Activated naive CD4-positive, alpha-beta T cell treated with anti-CD3 and anti-CD28 coated beads, Interleukin-2, amount 10 ng/mL, durations not matched to agents 7 days and 5 days (primary cell): Measurements from ENCODE around the gene PSTPIP1.

Experiments used
- CTCF ChIA-PET: fragments of 350-600 bp; sonication (Branson Sonifier 250); formaldehyde crosslinking; loops from one replicate; lab custom pipeline; 2021; ENCODE audit warnings: antibody characterized with exemption; lab: Charles Lee
- DNase-seq: peaks from one replicate; pipeline ENCODE4 v3.0.0-alpha.2; 2020
- H3K27ac Mint-ChIP-seq: one replicate; pipeline ENCODE4 v1.8.0; 2021; ENCODE audit warnings: mild to moderate bottlenecking, moderate library complexity, mixed read lengths
- H3K27me3 Mint-ChIP-seq: one replicate; pipeline ENCODE4 v1.8.0; 2021; ENCODE audit warnings: mild to moderate bottlenecking, mixed read lengths
- H3K36me3 Mint-ChIP-seq: one replicate; pipeline ENCODE4 v1.8.0; 2021; ENCODE audit warnings: mixed read lengths
- H3K4me1 Mint-ChIP-seq: one replicate; pipeline ENCODE4 v1.8.0; 2021; ENCODE audit warnings: mixed read lengths
- H3K4me3 Mint-ChIP-seq: one replicate; pipeline ENCODE4 v1.8.0; 2021; ENCODE audit warnings: mild to moderate bottlenecking, moderate library complexity, mixed read lengths
- H3K9me3 Mint-ChIP-seq: one replicate; pipeline ENCODE4 v1.8.0; 2021; ENCODE audit warnings: mixed read lengths

PSTPIP1 gene

DNA sequence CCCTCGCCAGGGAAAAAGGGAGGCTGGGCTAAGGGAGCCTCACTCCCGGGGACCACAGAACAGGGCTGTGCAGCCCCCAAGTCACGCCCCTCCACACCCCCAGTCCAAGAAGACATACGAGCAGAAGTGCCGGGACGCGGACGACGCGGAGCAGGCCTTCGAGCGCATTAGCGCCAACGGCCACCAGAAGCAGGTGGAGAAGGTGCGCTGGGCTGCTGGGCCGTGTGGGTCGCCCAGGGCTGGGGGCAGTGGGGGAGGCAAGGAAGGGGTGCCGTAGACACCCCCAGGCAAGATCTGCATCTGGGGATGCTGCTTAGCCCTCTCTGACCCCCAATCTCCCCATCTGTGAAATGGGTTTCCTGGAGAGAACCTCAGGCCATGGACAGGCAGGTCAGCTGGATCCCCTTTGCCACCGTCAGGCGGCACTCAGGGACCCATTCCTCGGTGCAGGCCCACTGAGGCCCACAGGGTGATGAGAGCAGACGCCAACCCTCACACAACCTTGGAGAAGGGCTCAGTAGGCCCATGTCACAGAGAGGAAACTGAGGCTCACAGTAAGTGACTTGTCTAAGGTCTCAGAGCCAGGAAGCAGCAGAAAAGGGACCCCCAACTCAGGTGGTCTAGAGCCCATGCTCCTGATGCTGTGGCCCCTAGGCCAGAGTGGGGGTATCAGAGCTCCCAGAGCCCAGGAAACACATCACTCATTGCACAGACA lies 33.7 kb downstream of the PSTPIP1 start:
- no peaks in the 10 kb centered on the region for H3K27me3 Mint-ChIP-seq
- no peak overlapping the region for H3K4me3 Mint-ChIP-seq
- DNase-seq = peak; percentile 11
- H3K4me1 Mint-ChIP-seq = peaks cover 15% of the 10 kb centered on the region
- CTCF ChIA-PET = interaction anchor here (6.9 kb wide), 1 partner anchor 54 kb away, joined by 82 read pairs; no protein-coding TSS in a partner anchor
- H3K9me3 Mint-ChIP-seq = no peaks in the 10 kb centered on the region
- H3K36me3 Mint-ChIP-seq = peaks cover 56% of the 10 kb centered on the region
- no peak overlapping the region for H3K27ac Mint-ChIP-seq

DNA sequence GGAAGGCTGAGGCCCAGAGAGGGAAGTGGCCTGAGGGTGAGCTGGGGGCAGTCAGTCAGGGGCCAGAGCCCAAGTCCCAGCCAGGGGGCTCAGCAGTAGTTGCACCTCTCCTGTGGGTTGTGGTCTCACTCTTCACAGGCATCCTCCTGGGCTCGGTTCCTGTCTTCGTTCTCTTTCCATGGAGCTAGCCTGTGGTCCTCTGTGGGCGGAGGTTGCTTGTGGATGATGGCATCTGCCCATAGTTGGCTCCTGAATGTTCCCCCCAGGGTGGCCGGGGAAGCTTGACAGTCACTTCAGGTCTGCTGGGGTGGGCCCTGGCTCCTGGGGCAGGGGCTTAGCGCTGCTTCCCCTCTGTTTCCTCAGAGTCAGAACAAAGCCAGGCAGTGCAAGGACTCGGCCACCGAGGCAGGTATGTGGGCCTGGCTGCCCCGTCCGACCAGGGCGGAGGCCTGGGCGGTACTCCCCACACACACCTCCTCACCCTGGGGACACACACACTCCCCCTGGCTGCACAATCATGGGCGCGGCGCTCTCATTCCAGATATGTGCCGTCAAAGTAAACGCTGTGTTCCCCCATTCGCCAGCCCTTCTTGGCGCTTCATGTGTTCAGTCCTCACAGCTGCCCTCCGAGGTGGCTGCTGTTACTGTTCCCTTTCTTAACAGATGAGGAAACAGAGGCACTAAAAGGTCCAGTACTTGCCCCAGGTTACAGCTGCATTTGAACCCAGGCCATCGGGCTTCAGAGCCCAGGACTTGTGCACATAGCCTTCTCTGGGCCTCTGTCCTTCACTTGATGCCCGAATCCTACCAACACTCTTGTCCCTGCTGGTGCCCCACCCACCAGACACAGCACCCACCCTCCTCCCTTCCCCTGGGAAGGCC lies 34.5 kb downstream of the PSTPIP1 start:
- H3K4me1 Mint-ChIP-seq = peaks cover 7% of the 10 kb centered on the region
- CTCF ChIA-PET = interaction anchor here (6.9 kb wide), 1 partner anchor 54 kb away, joined by 82 read pairs; no protein-coding TSS in a partner anchor
- peaks cover 57% of the 10 kb centered on the region for H3K36me3 Mint-ChIP-seq
- DNase-seq = peak; percentile 18
- H3K27me3 Mint-ChIP-seq = no peaks in the 10 kb centered on the region
- H3K27ac Mint-ChIP-seq = no peak overlapping the region
- no peak overlapping the region for H3K4me3 Mint-ChIP-seq
- H3K9me3 Mint-ChIP-seq = peaks cover under 1% of the 10 kb centered on the region

DNA sequence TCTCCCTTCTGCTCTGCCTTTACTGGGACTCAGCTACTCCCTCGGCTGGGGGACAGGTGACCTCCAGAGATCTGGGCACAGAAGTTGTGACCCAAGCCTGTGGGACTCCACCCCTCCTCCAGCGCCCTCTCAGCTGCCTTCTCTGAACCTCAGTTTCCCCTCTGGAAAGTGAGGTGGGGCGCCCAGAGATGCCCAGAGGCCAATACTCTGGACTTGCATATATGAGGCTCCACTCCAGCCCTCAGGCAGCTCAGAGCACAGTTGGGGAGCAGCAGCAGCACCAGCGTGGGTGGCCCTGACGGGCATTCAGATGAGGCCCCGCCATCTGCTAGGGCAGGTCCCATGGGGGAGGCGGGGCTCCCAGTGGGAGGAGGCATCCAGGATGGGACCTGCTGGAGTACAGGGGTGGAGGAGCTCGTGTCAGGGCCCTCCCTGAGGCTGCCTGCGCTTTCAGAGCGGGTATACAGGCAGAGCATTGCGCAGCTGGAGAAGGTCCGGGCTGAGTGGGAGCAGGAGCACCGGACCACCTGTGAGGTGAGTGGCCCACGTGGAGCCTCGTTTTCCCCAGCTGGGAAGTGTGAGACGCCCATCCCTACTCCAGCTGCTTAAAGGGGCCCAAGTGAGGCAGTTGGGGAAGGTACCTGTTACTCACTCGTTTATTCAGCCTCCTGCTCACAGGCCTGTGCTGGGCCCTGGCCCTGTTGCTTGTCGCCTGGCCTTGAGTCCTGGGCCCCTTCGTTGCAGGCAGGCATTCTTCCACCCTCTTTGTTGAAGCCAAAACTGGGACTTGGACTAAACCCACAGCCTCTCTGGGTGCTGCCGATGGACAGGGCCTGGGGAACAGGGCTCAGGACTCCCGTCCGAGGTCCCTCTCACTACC lies 35.4 kb downstream of the PSTPIP1 start:
- Mint-ChIP-seq H3K27ac (peak overlapping the region; percentile 28), H3K4me1 (peaks cover 7% of the 10 kb centered on the region), H3K9me3 (peaks cover 4% of the 10 kb centered on the region), H3K4me3 (no peak overlapping the region), H3K27me3 (no peaks in the 10 kb centered on the region), H3K36me3 (peaks cover 62% of the 10 kb centered on the region)
- peak; percentile 18 for DNase-seq
- CTCF ChIA-PET = interaction anchor here (1.2 to 6.9 kb wide), 3 partner anchors 42 to 514 kb away, joined by 4 to 82 read pairs (median 9); no protein-coding TSS in a partner anchor

DNA sequence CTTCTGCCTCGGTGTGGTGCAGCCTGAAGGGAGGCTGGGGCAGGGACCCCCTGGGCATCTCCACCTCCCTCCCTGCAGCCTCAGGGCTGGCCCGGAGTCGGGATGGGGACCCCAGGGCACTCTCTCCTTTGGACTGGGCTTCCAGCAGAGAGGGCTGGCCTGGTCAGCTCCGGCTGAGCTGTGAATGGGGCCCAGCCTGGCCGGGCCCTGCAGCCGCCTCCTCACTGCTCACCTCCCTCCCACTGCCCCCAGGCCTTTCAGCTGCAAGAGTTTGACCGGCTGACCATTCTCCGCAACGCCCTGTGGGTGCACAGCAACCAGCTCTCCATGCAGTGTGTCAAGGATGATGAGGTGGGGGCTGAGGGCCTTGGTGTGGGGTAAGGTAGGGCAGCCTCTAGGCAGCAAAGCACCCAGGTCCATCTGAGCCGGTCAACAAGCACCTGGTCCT lies 36.0 kb downstream of the PSTPIP1 start:
- Mint-ChIP-seq H3K4me3 (no peak overlapping the region), H3K9me3 (peaks cover 8% of the 10 kb centered on the region), H3K36me3 (peaks cover 65% of the 10 kb centered on the region), H3K27ac (no peak overlapping the region), H3K27me3 (no peaks in the 10 kb centered on the region), H3K4me1 (peaks cover 5% of the 10 kb centered on the region)
- CTCF ChIA-PET = interaction anchor here (0.5 to 6.9 kb wide), 9 partner anchors 14 to 513 kb away, joined by 3 to 82 read pairs (median 3); no protein-coding TSS in a partner anchor
- peak; percentile 13 for DNase-seq

DNA sequence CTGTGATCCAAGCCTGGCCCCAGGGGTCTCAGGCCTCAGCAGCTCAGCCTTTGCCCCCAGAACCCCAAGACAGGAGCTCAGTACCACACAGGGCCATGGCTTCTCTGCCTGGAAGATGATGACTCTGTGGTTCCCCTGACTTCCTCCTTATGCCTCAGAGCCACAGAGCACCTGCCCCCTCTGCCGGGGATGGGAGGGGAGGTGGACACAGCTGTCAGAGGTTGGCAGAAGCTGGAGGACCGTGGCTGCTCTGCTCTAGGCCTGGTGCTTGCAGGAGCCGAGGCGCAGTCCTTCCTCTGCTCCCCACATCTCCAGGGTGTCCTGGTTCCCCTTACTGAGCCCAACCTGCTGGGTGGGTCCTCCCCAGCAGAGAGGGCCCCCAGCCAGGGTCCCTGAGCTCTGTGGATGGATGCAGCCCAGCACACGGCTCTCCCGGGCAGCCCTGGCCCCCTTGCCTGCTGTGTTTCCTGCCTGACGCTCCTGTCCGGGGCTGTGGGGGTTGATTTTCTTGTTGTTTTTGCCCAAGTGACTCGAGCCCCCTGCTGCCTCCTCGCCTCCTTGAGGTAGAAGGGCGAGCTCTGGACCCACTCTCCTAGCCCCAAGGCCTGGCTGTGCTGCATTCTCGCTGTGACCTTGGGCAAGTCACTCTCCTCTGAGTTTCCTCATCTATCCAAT lies 36.6 kb downstream of the PSTPIP1 start:
- H3K36me3 Mint-ChIP-seq = peaks cover 68% of the 10 kb centered on the region
- H3K27ac Mint-ChIP-seq = no peak overlapping the region
- CTCF ChIA-PET = interaction anchor here (0.5 to 6.9 kb wide), 11 partner anchors 8 to 513 kb away, joined by 3 to 82 read pairs (median 3); no protein-coding TSS in a partner anchor
- no peak overlapping the region for H3K4me3 Mint-ChIP-seq
- H3K9me3 Mint-ChIP-seq = peaks cover 14% of the 10 kb centered on the region
- peaks cover 3% of the 10 kb centered on the region for H3K4me1 Mint-ChIP-seq
- no peaks in the 10 kb centered on the region for H3K27me3 Mint-ChIP-seq
- peak; percentile 52 for DNase-seq

DNA sequence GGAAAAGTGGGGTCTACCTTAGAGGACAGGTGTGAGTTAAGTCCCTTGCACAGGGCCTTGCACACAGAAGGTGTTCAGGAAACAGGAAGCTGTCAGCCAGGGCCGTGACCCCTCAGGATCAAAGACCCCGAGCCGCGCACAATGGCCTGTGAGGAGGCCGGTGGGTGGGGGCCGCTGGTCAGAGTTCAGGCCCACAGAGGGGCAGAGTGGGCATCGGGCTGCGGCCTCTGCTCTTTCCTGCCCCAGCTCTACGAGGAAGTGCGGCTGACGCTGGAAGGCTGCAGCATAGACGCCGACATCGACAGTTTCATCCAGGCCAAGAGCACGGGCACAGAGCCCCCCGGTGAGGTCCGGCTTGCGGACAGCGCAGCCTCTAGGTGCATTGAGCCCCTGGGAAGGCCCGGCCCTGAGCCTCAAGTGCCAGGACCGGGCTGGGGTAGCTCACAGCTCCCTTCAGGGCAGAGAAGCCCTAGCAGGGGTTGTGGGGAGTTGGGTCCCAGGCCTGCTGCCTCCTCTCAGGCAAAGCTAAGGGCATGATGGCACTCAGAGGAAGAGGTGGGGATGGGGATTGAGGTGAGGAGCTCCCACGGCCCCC lies 37.2 kb downstream of the PSTPIP1 start:
- peaks cover 71% of the 10 kb centered on the region for H3K36me3 Mint-ChIP-seq
- no peak overlapping the region for H3K27ac Mint-ChIP-seq

DNA sequence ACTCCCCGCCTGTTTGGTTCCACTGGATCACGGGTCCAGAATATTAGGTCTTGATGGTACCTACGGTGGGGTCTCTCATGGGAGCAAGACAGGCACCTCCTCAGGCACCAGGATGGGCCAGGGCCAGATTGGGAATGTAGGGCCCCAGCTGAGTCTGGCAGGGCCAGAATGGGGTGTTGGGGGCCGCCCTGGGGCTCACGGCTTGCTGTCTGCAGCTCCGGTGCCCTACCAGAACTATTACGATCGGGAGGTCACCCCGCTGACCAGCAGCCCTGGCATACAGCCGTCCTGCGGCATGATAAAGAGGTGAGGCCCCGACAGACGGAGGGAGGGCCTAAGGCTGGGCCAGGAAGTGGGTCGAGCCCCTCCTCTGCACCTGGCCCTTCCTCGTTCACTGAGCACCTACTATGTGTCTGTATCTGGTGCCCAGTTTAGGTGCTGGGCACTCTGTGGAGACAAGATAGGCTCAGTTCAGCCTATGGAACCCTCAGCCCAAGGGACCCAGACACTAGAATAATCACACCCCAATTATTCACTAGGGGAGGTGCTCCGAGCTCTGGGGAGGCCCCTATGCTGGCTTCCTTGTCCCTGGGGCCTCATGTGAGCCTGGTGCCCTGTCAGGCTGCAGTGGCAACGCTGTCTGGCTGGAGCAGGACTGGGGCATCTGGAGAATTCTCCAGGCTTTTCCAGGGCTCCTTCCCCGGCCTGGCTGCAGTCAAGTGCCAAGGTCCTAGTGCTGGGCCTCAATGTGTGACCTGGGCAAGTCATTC lies 37.9 kb downstream of the PSTPIP1 start:
- Mint-ChIP-seq H3K4me3 (no peak overlapping the region), H3K27ac (no peak overlapping the region), H3K27me3 (peaks cover 10% of the 10 kb centered on the region), H3K36me3 (peaks cover 73% of the 10 kb centered on the region), H3K4me1 (peaks cover 3% of the 10 kb centered on the region), H3K9me3 (peaks cover 23% of the 10 kb centered on the region)
- no peak for DNase-seq
- CTCF ChIA-PET = interaction anchor here (2.1 to 6.9 kb wide), 2 partner anchors 44 to 58 kb away, joined by 9 to 82 read pairs; no protein-coding TSS in a partner anchor

More for the DNA sequence above, 37.2 kb downstream of the PSTPIP1 start:
- Mint-ChIP-seq H3K9me3 (peaks cover 16% of the 10 kb centered on the region), H3K27me3 (peaks cover 3% of the 10 kb centered on the region), H3K4me1 (peaks cover 3% of the 10 kb centered on the region), H3K4me3 (no peak overlapping the region)
- peak; percentile 14 for DNase-seq
- CTCF ChIA-PET = interaction anchor here (0.8 to 6.9 kb wide), 7 partner anchors 9 to 511 kb away, joined by 3 to 82 read pairs (median 3); no protein-coding TSS in a partner anchor

DNA sequence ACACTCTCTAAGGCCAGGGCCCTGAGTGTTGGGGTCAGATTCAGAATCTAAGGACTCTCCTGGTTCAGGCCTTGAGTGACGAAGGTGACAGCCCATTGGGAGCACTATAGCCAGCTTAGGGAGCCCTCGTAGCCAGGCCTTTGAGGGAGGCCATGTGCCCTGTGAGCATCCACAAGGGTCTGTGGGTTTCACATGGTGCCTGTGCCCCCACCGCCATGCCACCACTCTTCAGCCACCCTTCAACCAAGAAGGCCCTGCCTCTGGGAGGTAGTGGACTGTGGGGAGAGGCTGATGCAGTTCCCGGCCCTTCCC lies 38.4 kb downstream of the PSTPIP1 start:
- Mint-ChIP-seq H3K4me3 (no peak overlapping the region), H3K4me1 (peaks cover 3% of the 10 kb centered on the region), H3K27ac (no peak overlapping the region), H3K27me3 (peaks cover 10% of the 10 kb centered on the region), H3K9me3 (peaks cover 26% of the 10 kb centered on the region), H3K36me3 (peaks cover 75% of the 10 kb centered on the region)
- DNase-seq = no peak
- CTCF ChIA-PET = interaction anchor here (6.9 kb wide), 1 partner anchor 58 kb away, joined by 82 read pairs; no protein-coding TSS in a partner anchor

GRCh38 chr15:77033729-77034671 lies 39.1 kb downstream of the PSTPIP1 start:
- Mint-ChIP-seq H3K36me3 (peaks cover 78% of the 10 kb centered on the region), H3K27me3 (peaks cover 10% of the 10 kb centered on the region), H3K27ac (peak overlapping the region; percentile 60), H3K4me3 (no peak overlapping the region), H3K9me3 (peaks cover 29% of the 10 kb centered on the region), H3K4me1 (peaks cover 3% of the 10 kb centered on the region)
- peak; percentile 20 for DNase-seq
- CTCF ChIA-PET = interaction anchor here (6.9 kb wide), 1 partner anchor 59 kb away, joined by 82 read pairs; no protein-coding TSS in a partner anchor

GRCh38 chr15:77034695-77035489 lies 40.0 kb downstream of the PSTPIP1 start:
- peak; percentile 20 for DNase-seq
- peaks cover 3% of the 10 kb centered on the region for H3K4me1 Mint-ChIP-seq

More at GRCh38 chr15:77034695-77035489, 40.0 kb downstream of the PSTPIP1 start:
- Mint-ChIP-seq H3K36me3 (peaks cover 78% of the 10 kb centered on the region), H3K4me3 (no peak overlapping the region), H3K27me3 (peaks cover 10% of the 10 kb centered on the region), H3K9me3 (peaks cover 29% of the 10 kb centered on the region), H3K27ac (no peak overlapping the region)
- CTCF ChIA-PET = interaction anchor here (6.9 kb wide), 1 partner anchor 60 kb away, joined by 82 read pairs; no protein-coding TSS in a partner anchor
